ENCODE measurements around the gene CRYM.

DNA sequence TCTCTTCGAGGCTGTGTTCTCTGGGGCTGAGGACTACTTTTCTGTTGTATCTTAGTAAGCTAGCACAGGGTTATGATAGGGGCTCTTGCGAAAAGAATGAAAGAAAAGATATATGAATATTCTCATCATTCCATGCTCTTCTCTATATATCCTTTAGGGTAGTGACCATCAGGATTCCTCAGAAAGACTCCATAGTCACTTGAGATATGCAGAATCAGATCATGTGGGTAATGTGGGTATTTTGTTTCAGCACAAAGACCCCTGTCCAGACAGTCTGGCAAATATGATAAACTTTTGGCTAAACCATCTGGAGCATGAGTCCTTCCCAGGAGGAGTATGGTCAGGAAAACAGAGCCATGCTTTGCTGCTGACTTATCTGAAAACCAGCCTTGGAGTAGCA lies 21.5 kb downstream of the CRYM start:
- TF ChIP-seq, protein P1, sequence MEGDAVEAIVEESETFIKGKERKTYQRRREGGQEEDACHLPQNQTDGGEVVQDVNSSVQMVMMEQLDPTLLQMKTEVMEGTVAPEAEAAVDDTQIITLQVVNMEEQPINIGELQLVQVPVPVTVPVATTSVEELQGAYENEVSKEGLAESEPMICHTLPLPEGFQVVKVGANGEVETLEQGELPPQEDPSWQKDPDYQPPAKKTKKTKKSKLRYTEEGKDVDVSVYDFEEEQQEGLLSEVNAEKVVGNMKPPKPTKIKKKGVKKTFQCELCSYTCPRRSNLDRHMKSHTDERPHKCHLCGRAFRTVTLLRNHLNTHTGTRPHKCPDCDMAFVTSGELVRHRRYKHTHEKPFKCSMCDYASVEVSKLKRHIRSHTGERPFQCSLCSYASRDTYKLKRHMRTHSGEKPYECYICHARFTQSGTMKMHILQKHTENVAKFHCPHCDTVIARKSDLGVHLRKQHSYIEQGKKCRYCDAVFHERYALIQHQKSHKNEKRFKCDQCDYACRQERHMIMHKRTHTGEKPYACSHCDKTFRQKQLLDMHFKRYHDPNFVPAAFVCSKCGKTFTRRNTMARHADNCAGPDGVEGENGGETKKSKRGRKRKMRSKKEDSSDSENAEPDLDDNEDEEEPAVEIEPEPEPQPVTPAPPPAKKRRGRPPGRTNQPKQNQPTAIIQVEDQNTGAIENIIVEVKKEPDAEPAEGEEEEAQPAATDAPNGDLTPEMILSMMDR (conservative IDR thresholded peaks at IDR 0.05; ENCODE audit: low read depth, low read length): no peak
- no peak for TF ChIP-seq EZH2 (IDR thresholded peaks at IDR 0.05; ENCODE audit: borderline replicate concordance, low read depth, low read length, poor library complexity, severe bottlenecking)
